Thyroid gland (tissue), 4 donors: ENCODE results near the gene SETD1B. TPM values are rescaled to one million over a fixed set of nuclear protein-coding genes. Genes with fewer than 3 reads are reported as not detected.
"Not testable (repeated sequence)": the region's sequence is repeated elsewhere in the genome, so short reads cannot be mapped to it uniquely, and the experiment has no call there.

Experiments
- DNase-seq, 2 donors: peaks; one replicate each; pipeline ENCODE4 v3.0.0-alpha.2; 2019
- H3K27ac ChIP-seq, 3 donors: fragments of 200-600 bp; sonication (generic); 1 replicate in 2 of 3; 2 replicates in 1 of 3; pipeline ENCODE4 v1.5.1; 2016 to 2019; ENCODE audit warnings: mild to moderate bottlenecking in 1 of 3, moderate library complexity in 1 of 3
- H3K27me3 ChIP-seq: fragments of 200-600 bp; sonication (generic); one replicate; pipeline ENCODE4 v1.5.1; 2019
- H3K36me3 ChIP-seq, 2 donors: fragments of 200-600 bp; sonication (generic); one replicate each; pipeline ENCODE4 v1.5.1; 2016 to 2019
- H3K4me1 ChIP-seq, 2 donors: fragments of 200-600 bp; sonication (generic); one replicate each; pipeline ENCODE4 v1.5.1; 2017 to 2019
- H3K4me3 ChIP-seq, 3 donors: fragments of 200-600 bp; sonication (generic); replicated peaks in 1 of 3; 1 replicate in 2 of 3; 2 replicates in 1 of 3; pipeline ENCODE4 v1.5.1; 2016; ENCODE audit warnings: mild to moderate bottlenecking in 1 of 3
- H3K9me3 ChIP-seq: fragments of 200-600 bp; sonication (generic); one replicate; pipeline ENCODE4 v1.5.1; 2017
- POLR2A ChIP-seq, 2 donors: fragments of 450-650 bp; IDR thresholded peaks; one replicate each; pipeline ENCODE4 v1.6.1; 2017; ENCODE audit warnings: antibody characterized with exemption in 2 of 2, mild to moderate bottlenecking in 2 of 2, moderate library complexity in 1 of 2
- WGBS, 2 donors: methylation state at CpG; one replicate each; pipeline ENCODE4 v1.1.5; 2017; 5-methylcytosine and 5-hydroxymethylcytosine counted together
- intact Hi-C: fragments of 100-400 bp; cut with DNase I; formaldehyde crosslinking; loops from one replicate; pipeline ENCODE4 v1.15.1; 2023
- total RNA-seq, 4 donors: library from RNA; depleted of rRNA; stranded (reverse); fragments of >200 nt; gene quantifications; one replicate each; pipeline ENCODE4 v1.2.3, GENCODE V29; 2016
- TF ChIP-seq, protein P1 (sequence below), 6 experiments: fragments of 200-600 bp in 3 of 6; fragments of 450-650 bp in 3 of 6; sonication (generic) in 3 of 6; IDR thresholded peaks; one replicate each; pipeline ENCODE4 v1.5.1; 2016 to 2019; ENCODE audit warnings: antibody characterized with exemption in 6 of 6, mild to moderate bottlenecking in 2 of 6, inconsistent platforms in 1 of 6, moderate library complexity in 1 of 6

Gene SETD1B
- total RNA-seq, 4 donors from 2014 or later: 7.3 to 16.5 (median 11.7) TPM

DNA sequence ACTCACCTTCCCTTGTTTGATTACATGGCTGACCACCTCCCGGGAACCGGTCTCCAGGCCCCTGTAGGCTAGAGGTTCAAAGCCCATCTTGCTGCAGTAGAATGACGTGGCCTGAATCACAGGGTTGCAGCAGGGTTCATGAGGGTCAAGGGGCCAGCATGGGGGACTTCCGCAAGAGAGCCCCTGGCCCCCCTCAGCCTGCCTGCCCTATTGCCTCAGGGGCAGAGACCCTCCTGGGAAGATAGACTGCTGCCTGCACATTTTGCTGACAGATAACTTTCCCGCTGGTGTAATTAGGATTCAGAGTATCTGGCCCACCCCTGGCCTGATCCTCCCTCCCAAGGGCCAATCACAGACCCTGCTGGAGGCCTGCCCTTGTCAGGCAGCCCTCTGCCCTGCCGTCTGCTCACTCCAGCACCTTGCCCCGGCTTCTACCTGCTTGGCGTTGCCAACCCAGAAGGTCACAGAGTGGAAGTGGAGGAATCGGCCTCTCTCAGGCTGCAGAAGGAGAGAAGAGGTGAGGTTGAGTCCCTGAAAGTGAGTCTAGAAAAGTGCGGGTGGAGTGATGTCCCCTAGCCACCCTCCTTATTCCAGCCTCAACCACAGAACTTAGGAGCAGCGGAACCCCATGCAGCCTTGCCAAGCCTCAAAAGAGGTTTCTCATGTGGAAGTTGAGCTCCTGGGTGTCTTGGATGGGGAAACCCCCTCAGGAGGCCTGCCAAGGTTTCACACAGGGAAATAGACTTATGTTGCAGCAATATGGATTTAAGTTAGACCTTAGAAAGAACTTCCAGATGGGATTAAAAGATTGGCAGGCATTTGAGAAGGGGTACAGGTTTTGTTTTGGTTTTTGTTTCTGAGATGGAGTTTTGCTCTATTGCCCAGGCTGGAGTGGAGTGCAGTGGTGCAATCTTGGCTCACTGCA lies 53.8 kb downstream of the SETD1B start:
- no peak for TF ChIP-seq POLR2A (IDR thresholded peaks at IDR 0.05)
- TF ChIP-seq, protein P1, sequence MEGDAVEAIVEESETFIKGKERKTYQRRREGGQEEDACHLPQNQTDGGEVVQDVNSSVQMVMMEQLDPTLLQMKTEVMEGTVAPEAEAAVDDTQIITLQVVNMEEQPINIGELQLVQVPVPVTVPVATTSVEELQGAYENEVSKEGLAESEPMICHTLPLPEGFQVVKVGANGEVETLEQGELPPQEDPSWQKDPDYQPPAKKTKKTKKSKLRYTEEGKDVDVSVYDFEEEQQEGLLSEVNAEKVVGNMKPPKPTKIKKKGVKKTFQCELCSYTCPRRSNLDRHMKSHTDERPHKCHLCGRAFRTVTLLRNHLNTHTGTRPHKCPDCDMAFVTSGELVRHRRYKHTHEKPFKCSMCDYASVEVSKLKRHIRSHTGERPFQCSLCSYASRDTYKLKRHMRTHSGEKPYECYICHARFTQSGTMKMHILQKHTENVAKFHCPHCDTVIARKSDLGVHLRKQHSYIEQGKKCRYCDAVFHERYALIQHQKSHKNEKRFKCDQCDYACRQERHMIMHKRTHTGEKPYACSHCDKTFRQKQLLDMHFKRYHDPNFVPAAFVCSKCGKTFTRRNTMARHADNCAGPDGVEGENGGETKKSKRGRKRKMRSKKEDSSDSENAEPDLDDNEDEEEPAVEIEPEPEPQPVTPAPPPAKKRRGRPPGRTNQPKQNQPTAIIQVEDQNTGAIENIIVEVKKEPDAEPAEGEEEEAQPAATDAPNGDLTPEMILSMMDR (IDR thresholded peaks at IDR 0.05): no peak
- Histone ChIP-seq H3K9me3 (no peaks in the 10 kb centered on the region), H3K4me3 (no peak overlapping the region), H3K27ac (no peak overlapping the region), H3K27me3 (no peaks in the 10 kb centered on the region), H3K4me1 (peaks cover 0 to 16% of the 10 kb centered on the region in 2 donors), H3K36me3 (no peaks in the 10 kb centered on the region)
- 76 to 81% methylated on average over 8 to 11 of the region's 11 CpGs for WGBS, 2 donors
- intact Hi-C loops: no loop called here
- DNase-seq: no peak

DNA sequence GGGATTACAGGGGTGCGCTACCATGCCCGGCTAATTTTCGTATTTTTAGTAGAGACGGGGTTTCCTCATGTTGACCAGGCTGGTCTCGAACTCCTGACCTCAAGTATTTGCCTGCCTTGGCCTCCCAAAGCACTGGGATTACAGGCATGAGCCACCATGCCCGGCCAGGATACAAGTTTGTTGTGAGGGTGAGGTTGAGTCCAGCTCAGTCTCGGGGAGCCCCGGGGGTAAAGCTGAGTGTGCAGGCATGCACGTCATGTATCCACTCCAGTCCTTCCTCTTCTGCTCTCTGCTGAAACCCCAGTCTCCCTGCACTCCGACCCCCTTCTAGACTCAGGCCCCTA lies 54.5 kb downstream of the SETD1B start:
- Histone ChIP-seq H3K27ac (peak overlapping the region; percentile 53 to 76 (median 64)), H3K4me3 (no peak overlapping the region), H3K27me3 (no peaks in the 10 kb centered on the region), H3K4me1 (peaks cover 0 to 16% of the 10 kb centered on the region in 2 donors), H3K36me3 (no peaks in the 10 kb centered on the region), H3K9me3 (no peaks in the 10 kb centered on the region)
- no peak for DNase-seq
- 78% methylated on average over 10 of the region's 10 CpGs for WGBS, 2 donors
- intact Hi-C loops: no loop called here
- TF ChIP-seq, protein P1 (IDR thresholded peaks at IDR 0.05): no peak

DNA sequence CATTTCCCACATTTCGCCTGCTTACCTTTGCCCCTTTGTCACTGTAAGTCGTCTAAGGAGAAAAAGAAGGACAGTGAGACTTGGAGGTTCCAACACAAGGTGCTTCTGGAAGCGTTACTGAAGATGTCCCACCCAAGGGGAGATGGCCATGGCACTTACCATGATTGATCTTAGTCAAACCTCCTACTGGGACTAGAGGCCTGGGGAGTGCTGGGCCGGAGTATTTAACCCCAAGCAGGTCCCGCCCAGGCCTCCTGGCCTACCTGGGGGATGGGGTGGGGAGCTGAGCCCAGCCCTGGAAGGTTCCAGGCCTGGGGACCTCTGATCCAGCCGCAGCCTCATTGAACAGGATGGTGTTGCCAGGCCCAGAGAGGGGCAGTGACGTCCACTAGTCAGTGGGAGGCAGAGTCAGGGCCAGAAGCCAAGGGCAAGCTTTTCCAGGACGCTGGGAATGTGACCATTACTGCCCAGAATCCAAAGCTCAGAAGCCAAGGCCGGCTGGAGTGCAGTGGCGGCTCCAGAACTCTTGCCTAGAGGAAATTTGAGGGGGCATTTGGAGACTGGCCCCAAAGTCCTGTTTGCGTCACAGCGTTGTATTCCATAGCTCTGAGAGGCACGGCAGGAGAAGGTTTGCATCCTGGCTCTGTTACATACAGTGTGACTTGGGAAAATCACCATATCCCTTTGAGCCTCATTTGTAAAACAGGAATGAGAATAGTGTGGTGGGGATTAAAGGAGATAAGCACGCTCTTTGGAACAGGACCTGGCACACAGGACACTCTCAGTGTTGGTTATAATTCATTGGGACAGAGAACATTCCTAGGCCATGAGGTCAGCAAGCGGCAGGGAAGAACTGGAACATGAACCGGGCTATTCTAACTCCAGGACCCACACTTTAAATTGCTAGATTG lies 55.1 kb downstream of the SETD1B start, which contains the start of gene HPD:
Gene HPD, minus strand, starts transcription at position 198 of the 911 bp plus-strand sequence. Its CDS starts 36 bp downstream, at position 162.
- DNase-seq: peak; percentile 16 to 33
- peak within 1 kb of the TSS; percentile 53 to 76 (median 64) for H3K27ac ChIP-seq
- H3K4me3 ChIP-seq: no peak within 1 kb of the TSS
- TF ChIP-seq POLR2A (IDR thresholded peaks at IDR 0.05): no peak
- TF ChIP-seq, protein P1 (IDR thresholded peaks at IDR 0.05): no peak
- H3K36me3 ChIP-seq: no peaks in the 10 kb centered on the region
- H3K27me3 ChIP-seq: no peaks in the 10 kb centered on the region
- 74 to 76% methylated on average over 13 to 16 of the region's 16 CpGs for WGBS, 2 donors
- peaks cover 0 to 16% of the 10 kb centered on the region in 2 donors for H3K4me1 ChIP-seq
- no peaks in the 10 kb centered on the region for H3K9me3 ChIP-seq
- intact Hi-C loops: no loop called here

DNA sequence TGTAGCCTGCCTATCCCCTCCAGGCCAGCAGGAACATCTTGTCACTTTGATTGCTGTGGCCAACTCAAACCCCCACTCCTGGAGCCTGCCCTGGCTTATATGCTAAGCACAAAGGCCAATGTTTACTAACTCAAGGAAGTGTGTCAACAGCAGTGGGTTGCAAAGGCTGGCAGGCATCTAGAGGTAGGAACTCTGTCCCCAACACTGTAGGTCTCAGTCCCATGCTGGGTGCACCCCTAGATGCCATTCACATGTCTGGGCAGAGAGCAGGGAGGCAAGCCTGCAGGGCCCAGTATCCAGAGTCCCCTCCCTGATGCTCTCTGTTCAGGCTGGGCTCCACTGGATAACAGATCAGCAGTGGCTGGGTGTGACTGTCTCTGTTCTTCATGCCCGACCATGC lies 56.4 kb downstream of the SETD1B start:
- intact Hi-C loops: no loop called here
- DNase-seq: no peak
- Histone ChIP-seq H3K27ac (peak overlapping the region in 1 of 3 donors; percentile 25), H3K27me3 (no peaks in the 10 kb centered on the region), H3K9me3 (no peaks in the 10 kb centered on the region), H3K36me3 (no peaks in the 10 kb centered on the region), H3K4me1 (peaks cover 0 to 16% of the 10 kb centered on the region in 2 donors), H3K4me3 (no peak overlapping the region)
- TF ChIP-seq POLR2A (IDR thresholded peaks at IDR 0.05): no peak
- TF ChIP-seq, protein P1 (IDR thresholded peaks at IDR 0.05): no peak
- WGBS, 2 donors: 83 to 100% methylated on average over 1 of the region's 1 CpG

DNA sequence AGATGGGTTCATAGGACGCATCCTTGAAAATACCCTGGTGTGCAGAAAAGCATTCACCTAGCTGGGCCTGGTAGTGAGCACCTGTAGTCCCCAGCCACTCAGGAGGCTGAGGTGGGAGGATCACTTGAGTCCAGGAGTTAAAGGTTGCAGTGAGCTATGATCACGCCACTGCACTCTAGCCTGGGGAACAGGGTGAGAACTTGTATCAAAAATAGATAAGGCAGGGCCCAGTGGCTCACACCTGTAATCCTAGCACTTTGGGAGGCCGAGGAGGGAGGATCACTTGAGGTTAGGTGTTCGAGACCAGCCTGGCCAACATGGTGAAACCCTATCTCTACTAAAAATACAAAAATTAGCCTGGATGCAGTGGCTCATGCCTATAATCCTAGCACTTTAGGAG lies 56.9 kb downstream of the SETD1B start:
- WGBS, 2 donors: 96 to 98% methylated on average over 4 of the region's 4 CpGs
- H3K27me3 ChIP-seq, H3K27ac ChIP-seq, intact Hi-C loops, DNase-seq, H3K4me3 ChIP-seq, H3K36me3 ChIP-seq, H3K9me3 ChIP-seq: not testable (repeated sequence)
- peaks cover 0 to 16% of the 10 kb centered on the region in 2 donors for H3K4me1 ChIP-seq
